GM12892 (cell line): ENCODE data around the gene CPA5.
A peak's percentile ranks its signal among the peaks of the same experiment; 100 is the strongest.

Experiments
- DNase-seq: peaks from one replicate; pipeline ENCODE4 v3.0.0; 2011; ENCODE audit not compliant: insufficient read length
- FAIRE-seq: peaks from 2 replicates; lab custom pipeline; 2011; peaks lifted over from hg19 to GRCh38; lab: Jason Lieb, UNC
- POLR2A ChIP-seq: IDR thresholded peaks from 2 replicates; pipeline ENCODE4 v1.6.1; 2011; ENCODE audit warnings: low read depth, low read length, control low read depth
- POLR2AphosphoS5 ChIP-seq: IDR thresholded peaks from 2 replicates; pipeline ENCODE4 v1.6.1; 2011; ENCODE audit warnings: low read depth, low read length, control low read depth
- TAF1 ChIP-seq: IDR thresholded peaks from 2 replicates; pipeline ENCODE4 v1.6.1; 2011; ENCODE audit warnings: low read depth, mild to moderate bottlenecking, control low read depth, low read length, borderline replicate concordance

CPA5 gene

DNA sequence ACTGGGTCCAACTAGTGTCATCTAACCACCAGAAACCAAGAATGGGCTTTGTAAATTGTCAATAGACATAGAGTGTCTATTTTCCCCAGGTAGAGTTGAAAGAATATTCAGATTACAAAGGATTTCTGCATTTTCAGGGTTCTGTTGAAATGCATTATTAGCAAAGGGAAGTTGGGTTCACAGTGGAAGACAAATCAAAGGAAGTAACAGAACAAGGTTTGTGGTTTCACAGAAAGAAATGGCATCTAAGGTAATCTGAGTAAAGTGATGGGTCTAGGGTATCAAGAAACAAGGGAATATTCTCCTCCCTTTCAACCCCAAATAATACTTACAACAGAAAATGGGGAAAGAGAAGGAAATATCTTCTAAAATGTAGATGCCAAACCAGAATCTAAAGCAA is 70.4 kb downstream of the CPA5 start:
- FAIRE-seq (peak; percentile 17), DNase-seq (no peak)
- no peak for TF ChIP-seq TAF1
- no peak for TF ChIP-seq POLR2A
- no peak for TF ChIP-seq POLR2AphosphoS5

DNA sequence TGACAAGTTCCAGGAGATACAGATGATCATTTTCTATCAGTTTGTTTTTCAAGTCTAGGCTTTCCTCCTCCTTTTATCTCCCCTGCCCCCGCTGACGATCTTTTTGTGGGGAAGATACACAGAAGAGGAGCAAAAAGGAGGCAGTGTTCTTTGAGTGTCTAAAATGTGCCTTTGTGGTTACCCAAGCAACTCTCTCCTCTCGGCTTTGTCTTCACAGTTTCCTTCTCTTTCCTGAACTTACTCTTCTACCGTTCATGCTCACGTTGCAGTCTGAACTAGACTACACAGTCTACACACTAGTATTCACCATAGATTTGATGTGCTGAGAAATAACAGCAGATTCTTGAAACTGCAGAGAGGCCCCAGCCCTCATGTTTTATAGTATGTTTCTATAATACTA is 72.6 kb downstream of the CPA5 start:
- TF ChIP-seq POLR2AphosphoS5 (no peak), TAF1 (no peak), POLR2A (no peak)
- no peak for FAIRE-seq
- DNase-seq = no peak

DNA sequence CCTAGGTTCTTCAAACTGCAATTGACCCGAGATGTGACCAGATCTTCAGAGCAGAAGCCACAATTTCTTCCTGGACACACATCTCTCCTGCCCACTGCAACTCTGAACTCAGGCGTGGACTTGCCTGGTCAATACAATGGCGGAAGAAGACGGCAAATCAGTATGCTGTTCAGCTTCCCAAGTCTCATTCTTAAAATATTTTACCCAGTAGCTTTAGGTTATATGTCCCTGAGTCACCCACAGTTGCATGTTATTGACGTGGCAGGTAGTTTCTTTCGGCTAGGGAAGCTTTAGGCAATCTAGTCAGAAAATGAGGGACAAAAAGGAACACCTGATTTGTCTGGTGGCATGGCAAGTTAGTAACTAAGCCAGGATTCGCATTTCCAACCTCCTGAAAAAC is 73.7 kb downstream of the CPA5 start:
- FAIRE-seq = no peak
- TF ChIP-seq TAF1 (no peak), POLR2AphosphoS5 (no peak), POLR2A (no peak)
- no peak for DNase-seq
